Caco-2 (cell line): ENCODE data around the gene TRPC1. TPM values are rescaled to one million over a fixed set of nuclear protein-coding genes. Genes with fewer than 3 reads are reported as not detected.

ENCODE experiments used
- BruUV-seq: library from RNA; stranded (reverse); fragments of 400-500 nt; replicated peaks from 2 replicates; lab custom pipeline; 2021; lab: Mats Ljungman, UMichigan
- CTCF ChIA-PET: fragments of 300-600 bp; sonication (Branson Sonifier 250); formaldehyde crosslinking; loops from one replicate; lab custom pipeline; 2022; ENCODE audit warnings: antibody characterized with exemption; lab: Charles Lee
- POLR2A ChIA-PET: fragments of 300-600 bp; sonication (Branson Sonifier 250); formaldehyde crosslinking; loops from one replicate; lab custom pipeline; 2022; ENCODE audit warnings: antibody characterized with exemption; lab: Charles Lee
- DNase-seq, 2 experiments: peaks; one replicate each; pipeline versions ENCODE4 v3.0.0 to v3.0.0-alpha.2; 2020 to 2022
- H3K27me3 ChIP-seq: replicated peaks from 2 replicates; pipeline ENCODE4 v1.6.0; 2011; ENCODE audit warnings: low read length; ENCODE audit not compliant: control insufficient read depth, insufficient read depth
- H3K36me3 ChIP-seq: 2 replicates; pipeline ENCODE4 v1.5.1; 2011; ENCODE audit warnings: low read length; ENCODE audit not compliant: control insufficient read depth, insufficient read depth
- H3K4me1 ChIP-seq: fragments of 250-450 bp; sonication (Bioruptor Pico); 2 replicates; pipeline ENCODE4 v1.5.1; 2020; ENCODE audit warnings: mild to moderate bottlenecking
- H3K4me3 ChIP-seq: 2 replicates; pipeline ENCODE4 v1.5.1; 2011; ENCODE audit warnings: low read depth, mild to moderate bottlenecking, control low read depth, low read length
- H3K9me3 ChIP-seq: fragments of 250-450 bp; sonication (Bioruptor Pico); 2 replicates; pipeline ENCODE4 v1.5.1; 2020; ENCODE audit warnings: mild to moderate bottlenecking, moderate library complexity
- H3K27ac Mint-ChIP-seq: one replicate; pipeline ENCODE4 v1.8.0; 2022; ENCODE audit warnings: mixed read lengths; ENCODE audit not compliant: unreplicated experiment
- H3K27me3 Mint-ChIP-seq: one replicate; pipeline ENCODE4 v1.8.0; 2022; ENCODE audit warnings: mixed read lengths; ENCODE audit not compliant: insufficient read depth, unreplicated experiment
- H3K36me3 Mint-ChIP-seq: one replicate; pipeline ENCODE4 v1.8.0; 2022; ENCODE audit warnings: mild to moderate bottlenecking, mixed read lengths; ENCODE audit not compliant: insufficient read depth, unreplicated experiment
- H3K4me1 Mint-ChIP-seq: one replicate; pipeline ENCODE4 v1.8.0; 2022; ENCODE audit warnings: low read depth, mixed read lengths; ENCODE audit not compliant: unreplicated experiment
- H3K4me3 Mint-ChIP-seq: one replicate; pipeline ENCODE4 v1.8.0; 2022; ENCODE audit warnings: mild to moderate bottlenecking, moderate library complexity, mixed read lengths; ENCODE audit not compliant: unreplicated experiment
- H3K9me3 Mint-ChIP-seq: one replicate; pipeline ENCODE4 v1.8.0; 2022; ENCODE audit warnings: mixed read lengths; ENCODE audit not compliant: unreplicated experiment
- CTCF ChIP-seq, 2 experiments: fragments of 200-600 bp in 1 of 2; IDR thresholded peaks; 1 replicate in 1 of 2; 2 replicates in 1 of 2; pipeline versions ENCODE4 v1.5.1 to v1.8.0; 2011 to 2022; ENCODE audit warnings: antibody characterized with exemption in 1 of 2, control low read depth in 1 of 2, inconsistent platforms in 1 of 2, low read depth in 1 of 2, low read length in 1 of 2, mild to moderate bottlenecking in 1 of 2, moderate library complexity in 1 of 2; ENCODE audit not compliant: insufficient read depth in 1 of 2, severe bottlenecking in 1 of 2, unreplicated experiment in 1 of 2
- intact Hi-C: fragments of 100-400 bp; cut with micrococcal nuclease; formaldehyde crosslinking; loops from one replicate; pipeline ENCODE4 v1.10.0; 2022; ENCODE audit not compliant: unreplicated experiment
- total RNA-seq: library from RNA; stranded (reverse); gene quantifications from 2 replicates; pipeline ENCODE4 v1.2.3, GENCODE V29; 2022

TRPC1 gene
- total RNA-seq, 1 experiment from 2014 or later = 8.3 TPM

- no peak for TF ChIP-seq CTCF (IDR thresholded peaks at IDR 0.05; ENCODE audit: insufficient read depth in 1 of 2, low read depth in 1 of 2, low read length in 1 of 2, severe bottlenecking in 1 of 2, unreplicated experiment in 1 of 2)
- Histone ChIP-seq H3K4me3 (no peak overlapping the region), H3K9me3 (no peaks in the 10 kb centered on the region), H3K4me1 (no peaks in the 10 kb centered on the region), H3K27me3 (no peaks in the 10 kb centered on the region), H3K36me3 (no peaks in the 10 kb centered on the region)
- H3K27ac Mint-ChIP-seq = no peak overlapping the region
- intact Hi-C loops = no loop called here
- no peaks in the 10 kb centered on the region for H3K36me3 Mint-ChIP-seq
- no peaks in the 10 kb centered on the region for H3K4me1 Mint-ChIP-seq
- CTCF ChIA-PET = interaction anchor here (1.1 kb wide), 1 partner anchor 11 kb away, joined by 3 read pairs; no protein-coding TSS in a partner anchor
- DNase-seq = no peak
- BruUV-seq = no TSS peak
- no peak overlapping the region for H3K4me3 Mint-ChIP-seq
- POLR2A ChIA-PET = no interaction called here
- no peaks in the 10 kb centered on the region for H3K27me3 Mint-ChIP-seq
- H3K9me3 Mint-ChIP-seq = no peaks in the 10 kb centered on the region
Measured at GRCh38 chr3:142817897-142818296, 94.1 kb downstream of the TRPC1 start.

- Mint-ChIP-seq H3K4me3 (no peak overlapping the region), H3K27ac (no peak overlapping the region), H3K9me3 (no peaks in the 10 kb centered on the region), H3K36me3 (no peaks in the 10 kb centered on the region), H3K27me3 (no peaks in the 10 kb centered on the region), H3K4me1 (no peaks in the 10 kb centered on the region)
- no peak overlapping the region for H3K4me3 ChIP-seq
- no peak for TF ChIP-seq CTCF (IDR thresholded peaks at IDR 0.05; ENCODE audit: insufficient read depth in 1 of 2, low read depth in 1 of 2, low read length in 1 of 2, severe bottlenecking in 1 of 2, unreplicated experiment in 1 of 2)
- CTCF ChIA-PET = interaction anchor here (1.1 kb wide), 1 partner anchor 10 kb away, joined by 3 read pairs; no protein-coding TSS in a partner anchor
- H3K36me3 ChIP-seq = no peaks in the 10 kb centered on the region
- intact Hi-C loops = no loop called here
- H3K4me1 ChIP-seq = no peaks in the 10 kb centered on the region
- no peak for DNase-seq
- no TSS peak for BruUV-seq
- no peaks in the 10 kb centered on the region for H3K27me3 ChIP-seq
- POLR2A ChIA-PET = no interaction called here
- no peaks in the 10 kb centered on the region for H3K9me3 ChIP-seq
Measured at GRCh38 chr3:142818651-142819050, 94.8 kb downstream of the TRPC1 start.

GRCh38 chr3:142819179-142819578, 95.3 kb downstream of the TRPC1 start:
- Mint-ChIP-seq H3K4me3 (no peak overlapping the region), H3K4me1 (no peaks in the 10 kb centered on the region), H3K9me3 (no peaks in the 10 kb centered on the region), H3K27me3 (no peaks in the 10 kb centered on the region), H3K27ac (no peak overlapping the region), H3K36me3 (no peaks in the 10 kb centered on the region)
- TF ChIP-seq CTCF (IDR thresholded peaks at IDR 0.05; ENCODE audit: insufficient read depth in 1 of 2, low read depth in 1 of 2, low read length in 1 of 2, severe bottlenecking in 1 of 2, unreplicated experiment in 1 of 2) = no peak
- Histone ChIP-seq H3K4me1 (no peaks in the 10 kb centered on the region), H3K4me3 (no peak overlapping the region), H3K27me3 (no peaks in the 10 kb centered on the region), H3K36me3 (no peaks in the 10 kb centered on the region), H3K9me3 (no peaks in the 10 kb centered on the region)
- BruUV-seq = no TSS peak
- intact Hi-C loops = no loop called here
- ChIA-PET POLR2A (no interaction called here), CTCF (no interaction called here)
- no peak for DNase-seq
